ENCODE data around the gene SCUBE1. TPM values are rescaled to one million over a fixed set of nuclear protein-coding genes. Genes with fewer than 3 reads are reported as not detected.

The SCUBE1 gene
- total RNA-seq, 2 donors from 2014 or later = 0.04 to 0.16 TPM

DNA sequence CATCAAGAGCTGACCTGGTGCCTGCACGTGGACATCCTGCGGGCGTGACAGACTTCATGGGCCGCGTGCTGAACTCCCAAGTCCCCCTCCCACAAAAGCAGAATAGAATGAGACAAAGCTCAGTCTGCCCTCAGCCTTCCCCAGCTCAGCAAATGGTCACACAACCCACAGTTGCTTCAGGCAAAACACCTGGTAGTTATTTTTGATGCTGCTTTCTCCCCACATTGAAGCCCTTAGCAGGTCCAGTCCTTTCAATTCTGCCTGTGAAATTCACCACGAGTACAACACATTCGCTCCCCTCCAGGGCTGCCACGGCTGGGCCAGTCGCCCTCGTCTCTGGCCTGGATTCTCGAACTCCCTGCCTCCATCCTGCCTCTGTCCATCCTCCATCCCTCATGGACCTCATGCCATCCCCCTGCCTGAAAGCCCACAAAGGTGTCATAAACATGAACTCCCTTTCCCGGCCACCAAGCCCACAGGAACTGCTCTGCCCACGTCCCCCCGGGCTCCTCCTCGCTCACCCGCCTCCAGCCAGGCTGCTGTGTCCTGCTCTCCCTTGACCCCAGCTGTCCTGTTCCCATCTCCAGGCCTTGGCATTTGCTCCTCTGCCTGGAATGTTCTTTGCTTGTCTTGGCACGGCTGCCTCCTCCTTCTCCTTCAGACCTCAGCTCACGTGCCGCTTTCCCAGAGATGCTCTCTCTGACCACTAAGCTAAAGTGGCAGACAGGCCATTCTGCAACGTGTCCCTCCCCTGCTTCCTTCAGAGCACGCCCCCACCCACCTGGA lies 42.1 kb downstream of the SCUBE1 start:
- no peaks in the 10 kb centered on the region for H3K9me3 ChIP-seq
- TF ChIP-seq, protein P1, sequence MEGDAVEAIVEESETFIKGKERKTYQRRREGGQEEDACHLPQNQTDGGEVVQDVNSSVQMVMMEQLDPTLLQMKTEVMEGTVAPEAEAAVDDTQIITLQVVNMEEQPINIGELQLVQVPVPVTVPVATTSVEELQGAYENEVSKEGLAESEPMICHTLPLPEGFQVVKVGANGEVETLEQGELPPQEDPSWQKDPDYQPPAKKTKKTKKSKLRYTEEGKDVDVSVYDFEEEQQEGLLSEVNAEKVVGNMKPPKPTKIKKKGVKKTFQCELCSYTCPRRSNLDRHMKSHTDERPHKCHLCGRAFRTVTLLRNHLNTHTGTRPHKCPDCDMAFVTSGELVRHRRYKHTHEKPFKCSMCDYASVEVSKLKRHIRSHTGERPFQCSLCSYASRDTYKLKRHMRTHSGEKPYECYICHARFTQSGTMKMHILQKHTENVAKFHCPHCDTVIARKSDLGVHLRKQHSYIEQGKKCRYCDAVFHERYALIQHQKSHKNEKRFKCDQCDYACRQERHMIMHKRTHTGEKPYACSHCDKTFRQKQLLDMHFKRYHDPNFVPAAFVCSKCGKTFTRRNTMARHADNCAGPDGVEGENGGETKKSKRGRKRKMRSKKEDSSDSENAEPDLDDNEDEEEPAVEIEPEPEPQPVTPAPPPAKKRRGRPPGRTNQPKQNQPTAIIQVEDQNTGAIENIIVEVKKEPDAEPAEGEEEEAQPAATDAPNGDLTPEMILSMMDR (IDR thresholded peaks at IDR 0.05) = no peak
- no peaks in the 10 kb centered on the region for H3K27me3 ChIP-seq
- no peak overlapping the region for H3K27ac ChIP-seq
- no peak for DNase-seq (ENCODE audit: low spot score)
- peaks cover 0 to 20% of the 10 kb centered on the region in 2 donors for H3K4me1 ChIP-seq
- no peak overlapping the region for H3K4me3 ChIP-seq
- H3K36me3 ChIP-seq = no peaks in the 10 kb centered on the region

DNA sequence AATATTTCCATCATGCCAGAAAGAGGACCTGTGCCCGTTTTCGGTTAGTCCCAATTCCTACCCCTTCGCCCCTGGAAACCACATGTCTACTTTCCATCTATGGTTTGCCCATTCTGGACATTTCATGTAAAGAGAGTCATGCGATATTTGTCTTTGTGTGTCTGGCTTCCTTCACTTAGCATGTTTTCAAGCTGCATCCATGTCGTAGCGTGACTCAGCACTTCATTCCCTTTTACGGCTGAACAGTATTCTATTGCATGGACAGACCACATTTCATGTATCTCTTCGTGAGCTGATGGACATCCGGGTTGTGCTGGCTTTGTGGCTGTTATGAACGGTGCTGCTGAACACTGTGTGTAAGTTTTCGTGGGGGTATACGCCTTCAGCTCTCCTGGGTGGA lies 43.4 kb downstream of the SCUBE1 start:
- no peaks in the 10 kb centered on the region for H3K9me3 ChIP-seq
- H3K27ac ChIP-seq = no peak overlapping the region
- H3K36me3 ChIP-seq = no peaks in the 10 kb centered on the region
- TF ChIP-seq, protein P1 (IDR thresholded peaks at IDR 0.05) = no peak
- peaks cover 0 to 11% of the 10 kb centered on the region in 2 donors for H3K4me1 ChIP-seq
- H3K27me3 ChIP-seq = no peaks in the 10 kb centered on the region
- DNase-seq (ENCODE audit: low spot score) = no peak
- H3K4me3 ChIP-seq = no peak overlapping the region

DNA sequence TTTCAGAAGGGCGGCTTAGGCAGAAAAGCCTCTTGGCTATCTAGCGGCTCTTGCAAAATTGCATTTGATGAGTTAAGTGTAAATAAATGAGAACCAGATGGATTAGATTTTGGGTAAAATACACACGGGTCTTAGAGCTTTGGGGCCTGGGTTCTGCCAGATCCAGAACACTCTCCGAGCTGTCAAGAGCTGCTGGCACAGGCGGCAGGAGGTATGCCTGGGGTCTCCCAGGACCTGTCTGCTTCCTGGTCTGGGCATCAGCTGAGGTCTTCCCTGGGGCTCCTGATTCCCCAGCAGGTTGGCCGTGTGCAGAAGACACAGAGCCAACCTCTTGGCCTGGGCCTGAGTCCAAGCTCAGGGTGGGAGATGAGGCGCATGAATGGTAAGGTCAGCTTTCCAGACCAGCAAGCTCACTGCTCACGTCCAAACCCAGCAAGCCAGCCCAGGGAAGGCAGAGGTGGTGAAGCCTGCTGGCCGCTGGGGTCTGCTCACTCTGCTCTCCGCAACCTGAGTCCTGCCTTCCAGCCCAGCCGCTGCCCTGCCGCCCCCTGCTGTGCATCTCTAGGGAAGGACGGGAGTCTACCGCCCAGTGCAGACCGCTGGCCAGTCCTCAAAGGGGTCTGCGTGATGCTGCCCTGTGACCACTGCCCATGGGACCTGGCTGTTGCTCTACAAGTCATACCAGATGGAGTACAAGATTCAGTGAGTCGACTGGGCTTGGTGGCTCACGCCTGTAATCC lies 44.9 kb downstream of the SCUBE1 start:
- H3K9me3 ChIP-seq = no peaks in the 10 kb centered on the region
- H3K36me3 ChIP-seq = no peaks in the 10 kb centered on the region
- H3K27me3 ChIP-seq = no peaks in the 10 kb centered on the region
- TF ChIP-seq, protein P1 (IDR thresholded peaks at IDR 0.05) = no peak
- no peak for DNase-seq (ENCODE audit: low spot score)
- peaks cover 0 to 11% of the 10 kb centered on the region in 2 donors for H3K4me1 ChIP-seq
- H3K4me3 ChIP-seq = no peak overlapping the region
- peak overlapping the region in 1 of 2 donors; percentile 29 for H3K27ac ChIP-seq

DNA sequence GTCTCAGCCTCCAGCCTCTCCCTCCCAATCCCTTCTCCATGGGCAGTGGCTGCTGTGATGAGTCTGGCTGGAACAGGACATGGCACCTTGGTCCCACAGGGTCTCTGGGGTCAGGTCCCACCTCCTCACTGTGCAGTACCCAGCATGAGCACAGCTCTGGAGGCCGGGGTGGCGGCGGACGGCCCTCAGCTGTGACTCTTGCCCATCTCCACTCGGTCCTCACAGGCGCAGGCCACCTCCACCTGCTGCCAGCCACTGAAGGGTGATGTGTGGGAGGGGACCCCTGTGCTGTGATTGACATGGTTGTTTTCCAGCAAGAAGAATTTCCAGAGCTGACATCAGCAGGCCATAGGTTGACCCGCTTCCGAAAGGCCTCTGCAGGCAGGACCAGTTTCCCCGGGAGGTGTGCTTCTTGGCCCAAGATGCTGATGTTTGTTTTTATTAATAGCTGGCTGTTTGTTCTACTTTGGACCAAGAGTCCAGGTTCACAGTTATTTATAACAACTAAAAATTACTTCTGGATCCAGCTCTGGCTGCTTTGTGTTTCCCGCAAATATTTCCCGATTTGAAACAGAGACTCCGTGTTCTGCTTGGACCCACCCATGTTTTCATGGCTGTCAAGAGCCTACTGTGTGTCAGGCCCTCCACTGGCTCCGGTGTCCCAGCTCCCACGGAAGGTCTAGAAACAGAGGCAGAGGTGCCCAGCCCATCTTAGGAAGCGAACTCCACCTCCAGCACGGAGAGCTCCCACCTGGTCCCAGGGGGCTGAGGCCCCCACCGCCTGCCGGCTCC lies 45.7 kb downstream of the SCUBE1 start:
- TF ChIP-seq, protein P1 (IDR thresholded peaks at IDR 0.05) = no peak
- H3K27ac ChIP-seq = peak overlapping the region in 1 of 2 donors; percentile 29
- H3K27me3 ChIP-seq = no peaks in the 10 kb centered on the region
- DNase-seq (ENCODE audit: low spot score) = no peak
- H3K36me3 ChIP-seq = no peaks in the 10 kb centered on the region
- no peak overlapping the region for H3K4me3 ChIP-seq
- no peaks in the 10 kb centered on the region for H3K9me3 ChIP-seq
- peaks cover 0 to 11% of the 10 kb centered on the region in 2 donors for H3K4me1 ChIP-seq

DNA sequence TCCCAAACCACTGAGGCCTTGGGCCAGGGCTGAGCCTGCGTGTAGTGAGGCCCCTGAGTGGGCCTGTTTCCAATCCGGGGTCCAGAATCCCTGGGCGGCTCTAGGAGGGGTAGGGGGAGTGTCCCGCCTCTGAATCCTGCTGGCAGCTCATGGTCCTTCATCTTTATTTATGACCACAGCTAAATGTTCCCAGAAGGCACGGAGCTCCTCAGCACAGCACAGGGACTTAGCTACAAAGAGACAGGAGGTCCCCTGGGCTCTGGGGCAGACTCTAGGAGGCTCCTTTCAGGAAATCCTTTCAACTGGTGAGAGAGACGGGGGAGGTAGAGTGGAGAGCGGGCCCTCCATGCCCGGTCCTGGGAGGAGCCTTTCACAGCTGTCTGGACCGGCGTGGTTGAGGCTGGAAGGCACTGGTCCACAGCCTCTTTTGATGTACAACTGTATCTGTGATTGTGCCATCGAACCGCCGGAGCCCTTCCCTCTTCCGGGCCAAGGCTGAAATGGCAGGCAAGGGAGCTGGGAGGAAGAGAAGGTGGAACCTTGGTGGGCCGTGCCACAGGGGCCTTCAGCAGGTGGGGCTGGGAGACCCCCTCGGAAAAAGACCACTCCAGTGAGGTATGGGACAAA lies 46.8 kb downstream of the SCUBE1 start:
- no peak overlapping the region for H3K27ac ChIP-seq
- TF ChIP-seq, protein P1 (IDR thresholded peaks at IDR 0.05) = no peak
- H3K4me1 ChIP-seq = peaks cover 0 to 11% of the 10 kb centered on the region in 2 donors
- no peaks in the 10 kb centered on the region for H3K9me3 ChIP-seq
- no peaks in the 10 kb centered on the region for H3K36me3 ChIP-seq
- no peak overlapping the region for H3K4me3 ChIP-seq
- DNase-seq (ENCODE audit: low spot score) = no peak
- no peaks in the 10 kb centered on the region for H3K27me3 ChIP-seq

Data from right atrium auricular region (tissue), 2 donors.